ENCODE measurements around the gene CR1L.

- peak in 1 of 6 experiments; percentile 18 for TF ChIP-seq CTCF (IDR thresholded peaks at IDR 0.05)
- peak in 1 of 2 donors; percentile 93 for TF ChIP-seq POLR2A (IDR thresholded peaks at IDR 0.05)
Measured at GRCh38 chr1:207751790-207752455, 107.0 kb downstream of the CR1L start, which contains the start of gene CD46.
